ENCODE data around the gene TRAF3. TPM values are rescaled to one million over a fixed set of nuclear protein-coding genes. Genes with fewer than 3 reads are reported as not detected.

TRAF3 gene
- total and polyA plus RNA-seq, 3 donors from 2014 or later, result 24.3 to 38.8 (median 38.2) TPM

DNA sequence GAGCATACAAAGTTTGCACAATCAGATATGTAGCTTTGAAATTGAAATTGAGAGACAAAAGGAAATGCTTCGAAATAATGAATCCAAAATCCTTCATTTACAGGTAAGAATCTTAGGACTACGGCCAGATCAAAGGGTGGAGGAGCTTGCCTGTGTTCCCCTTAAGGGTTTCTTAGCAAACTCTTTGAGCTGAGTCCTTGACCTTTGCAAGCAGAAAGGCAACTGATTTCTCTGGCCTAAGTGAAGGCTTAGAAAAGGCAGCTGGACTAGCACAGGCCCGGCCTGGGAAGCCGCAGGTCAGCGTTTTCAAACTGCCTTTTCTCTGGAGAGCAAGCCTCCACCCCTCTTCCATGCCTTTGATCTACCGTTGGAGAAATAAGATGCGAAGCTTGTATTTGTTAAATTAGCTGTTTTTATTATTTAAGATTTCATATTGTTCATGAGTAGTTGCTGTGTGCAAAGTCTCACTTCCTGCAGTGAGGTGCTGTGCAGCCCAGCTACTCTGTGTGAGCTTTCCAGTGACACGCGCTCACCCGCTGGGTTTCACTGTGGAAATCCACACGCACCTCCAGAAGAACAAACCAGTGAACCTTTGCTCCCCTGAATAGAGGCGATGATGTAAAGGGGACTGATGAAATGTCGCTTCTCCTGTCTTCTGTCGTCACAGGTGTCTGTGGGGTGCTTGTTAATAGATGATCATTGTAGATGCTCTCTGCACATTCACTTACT lies 120.2 kb downstream of the TRAF3 start:
- H3K9me3 ChIP-seq, result no peaks in the 10 kb centered on the region
- TF ChIP-seq, protein P1, sequence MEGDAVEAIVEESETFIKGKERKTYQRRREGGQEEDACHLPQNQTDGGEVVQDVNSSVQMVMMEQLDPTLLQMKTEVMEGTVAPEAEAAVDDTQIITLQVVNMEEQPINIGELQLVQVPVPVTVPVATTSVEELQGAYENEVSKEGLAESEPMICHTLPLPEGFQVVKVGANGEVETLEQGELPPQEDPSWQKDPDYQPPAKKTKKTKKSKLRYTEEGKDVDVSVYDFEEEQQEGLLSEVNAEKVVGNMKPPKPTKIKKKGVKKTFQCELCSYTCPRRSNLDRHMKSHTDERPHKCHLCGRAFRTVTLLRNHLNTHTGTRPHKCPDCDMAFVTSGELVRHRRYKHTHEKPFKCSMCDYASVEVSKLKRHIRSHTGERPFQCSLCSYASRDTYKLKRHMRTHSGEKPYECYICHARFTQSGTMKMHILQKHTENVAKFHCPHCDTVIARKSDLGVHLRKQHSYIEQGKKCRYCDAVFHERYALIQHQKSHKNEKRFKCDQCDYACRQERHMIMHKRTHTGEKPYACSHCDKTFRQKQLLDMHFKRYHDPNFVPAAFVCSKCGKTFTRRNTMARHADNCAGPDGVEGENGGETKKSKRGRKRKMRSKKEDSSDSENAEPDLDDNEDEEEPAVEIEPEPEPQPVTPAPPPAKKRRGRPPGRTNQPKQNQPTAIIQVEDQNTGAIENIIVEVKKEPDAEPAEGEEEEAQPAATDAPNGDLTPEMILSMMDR (IDR thresholded peaks at IDR 0.05), result no peak
- TF ChIP-seq POLR2A (IDR thresholded peaks at IDR 0.05), result no peak
- WGBS, 2 donors, result 70 to 77% methylated on average over 14 of the region's 14 CpGs
- no peaks in the 10 kb centered on the region for H3K36me3 ChIP-seq (ENCODE audit: low read depth, missing control alignments)
- peaks cover 9% of the 10 kb centered on the region for H3K4me1 ChIP-seq
- intact Hi-C loops (cut with DNase I; ENCODE audit: low total_unique reads), result no loop called here
- no peak for DNase-seq
- H3K4me3 ChIP-seq, result no peak overlapping the region
- H3K27ac ChIP-seq, result no peak overlapping the region
- H3K27me3 ChIP-seq, result no peaks in the 10 kb centered on the region

GRCh38 chr14:102898298-102898697 lies 121.0 kb downstream of the TRAF3 start:
- H3K27me3 ChIP-seq, result no peaks in the 10 kb centered on the region
- 79 to 88% methylated on average over 6 of the region's 6 CpGs for WGBS, 2 donors
- peaks cover 9% of the 10 kb centered on the region for H3K4me1 ChIP-seq
- no peak for DNase-seq
- intact Hi-C loops (cut with DNase I; ENCODE audit: low total_unique reads), result no loop called here
- H3K4me3 ChIP-seq, result no peak overlapping the region
- H3K36me3 ChIP-seq (ENCODE audit: low read depth, missing control alignments), result no peaks in the 10 kb centered on the region
- no peaks in the 10 kb centered on the region for H3K9me3 ChIP-seq
- TF ChIP-seq, protein P1 (IDR thresholded peaks at IDR 0.05), result no peak
- TF ChIP-seq POLR2A (IDR thresholded peaks at IDR 0.05), result no peak
- no peak overlapping the region for H3K27ac ChIP-seq

- TF ChIP-seq POLR2A (IDR thresholded peaks at IDR 0.05), result no peak
- TF ChIP-seq, protein P1 (IDR thresholded peaks at IDR 0.05), result no peak
- H3K36me3 ChIP-seq (ENCODE audit: low read depth, missing control alignments), result no peaks in the 10 kb centered on the region
- intact Hi-C loops (cut with DNase I; ENCODE audit: low total_unique reads), result no loop called here
- H3K4me1 ChIP-seq, result peaks cover 9% of the 10 kb centered on the region
- no peaks in the 10 kb centered on the region for H3K9me3 ChIP-seq
- H3K27me3 ChIP-seq, result no peaks in the 10 kb centered on the region
- no peak overlapping the region for H3K27ac ChIP-seq
- no peak overlapping the region for H3K4me3 ChIP-seq
- DNase-seq, result no peak
- 89% methylated on average over 16 to 18 of the region's 18 CpGs for WGBS, 2 donors
Measured at GRCh38 chr14:102898776-102899515, 121.7 kb downstream of the TRAF3 start.

- TF ChIP-seq, protein P1 (IDR thresholded peaks at IDR 0.05), result no peak
- no peak for TF ChIP-seq POLR2A (IDR thresholded peaks at IDR 0.05)
- H3K27me3 ChIP-seq, result no peaks in the 10 kb centered on the region
- no peaks in the 10 kb centered on the region for H3K36me3 ChIP-seq (ENCODE audit: low read depth, missing control alignments)
- 88 to 90% methylated on average over 8 of the region's 8 CpGs for WGBS, 2 donors
- no peak for DNase-seq
- no peaks in the 10 kb centered on the region for H3K9me3 ChIP-seq
- H3K4me3 ChIP-seq, result no peak overlapping the region
- H3K27ac ChIP-seq, result no peak overlapping the region
- intact Hi-C loops (cut with DNase I; ENCODE audit: low total_unique reads), result no loop called here
- peaks cover 9% of the 10 kb centered on the region for H3K4me1 ChIP-seq
Measured at GRCh38 chr14:102899516-102899900, 122.3 kb downstream of the TRAF3 start.
